HuH-7.5 (cell line): Measurements from ENCODE around the gene ASNSD1.

Source experiments
- DNase-seq: peaks from one replicate; pipeline ENCODE4 v3.0.0; 2011; ENCODE audit warnings: low spot score

Gene ASNSD1

GRCh38 chr2:189661148-189661956 is at the start of gene ASNSD1:
Gene ASNSD1 (plus strand): TSS chr2:189661459. CDS start chr2:189666133, 4,674 bp downstream.
- DNase-seq, result peak; percentile 93

- DNase-seq, result no peak
These were observed 48.1 kb upstream of the ASNSD1 start for GRCh38 chr2:189613077-189613636.

GRCh38 chr2:189613650-189614420 is 47.4 kb upstream of the ASNSD1 start:
- no peak for DNase-seq

GRCh38 chr2:189614585-189614984 is 46.7 kb upstream of the ASNSD1 start:
- DNase-seq, result no peak

- DNase-seq, result no peak
These were observed 43.1 kb upstream of the ASNSD1 start for GRCh38 chr2:189618197-189618596.

GRCh38 chr2:189621781-189622180 is 39.5 kb upstream of the ASNSD1 start:
- no peak for DNase-seq

- no peak for DNase-seq
These were observed 38.2 kb upstream of the ASNSD1 start for GRCh38 chr2:189623049-189623448.

- DNase-seq, result no peak
These were observed 36.5 kb upstream of the ASNSD1 start for GRCh38 chr2:189624648-189625355.

GRCh38 chr2:189625636-189626035 is 35.6 kb upstream of the ASNSD1 start:
- no peak for DNase-seq

- DNase-seq, result no peak
These were observed 33.5 kb upstream of the ASNSD1 start for GRCh38 chr2:189627789-189628188.

- DNase-seq, result no peak
These were observed 32.3 kb upstream of the ASNSD1 start for GRCh38 chr2:189628817-189629530.

- DNase-seq, result no peak
These were observed 31.5 kb upstream of the ASNSD1 start for GRCh38 chr2:189629531-189630453.

GRCh38 chr2:189631849-189632248 is 29.4 kb upstream of the ASNSD1 start:
- DNase-seq, result no peak

GRCh38 chr2:189633392-189633811 is 27.9 kb upstream of the ASNSD1 start:
- DNase-seq, result no peak

- no peak for DNase-seq
These were observed 25.9 kb upstream of the ASNSD1 start for GRCh38 chr2:189635353-189635752.

GRCh38 chr2:189638301-189639006 is 22.8 kb upstream of the ASNSD1 start:
- DNase-seq, result no peak

GRCh38 chr2:189639007-189639609 is 22.2 kb upstream of the ASNSD1 start:
- DNase-seq, result no peak

- no peak for DNase-seq
These were observed 20.3 kb upstream of the ASNSD1 start for GRCh38 chr2:189641002-189641401.

GRCh38 chr2:189641590-189641989 is 19.7 kb upstream of the ASNSD1 start:
- DNase-seq, result no peak
